Nephron (organoid): ENCODE results near the gene SCG5.

ENCODE experiments used
- H3K27ac Mint-ChIP-seq, 3 experiments: 2 replicates each; pipeline ENCODE4 v1.8.0; 2020; ENCODE audit warnings: mixed read lengths in 3 of 3, mild to moderate bottlenecking in 2 of 3, moderate library complexity in 1 of 3
- H3K27me3 Mint-ChIP-seq: 2 replicates; pipeline ENCODE4 v1.8.0; 2021; ENCODE audit warnings: low read depth, mild to moderate bottlenecking, moderate library complexity, mixed read lengths
- H3K36me3 Mint-ChIP-seq: 2 replicates; pipeline ENCODE4 v1.8.0; 2020; ENCODE audit warnings: low read depth, mixed read lengths
- H3K4me1 Mint-ChIP-seq: 2 replicates; pipeline ENCODE4 v1.8.0; 2020; ENCODE audit warnings: mixed read lengths
- H3K4me3 Mint-ChIP-seq, 3 experiments: 2 replicates each; pipeline ENCODE4 v1.8.0; 2020; ENCODE audit warnings: mild to moderate bottlenecking in 3 of 3, mixed read lengths in 3 of 3, moderate library complexity in 2 of 3
- H3K9me3 Mint-ChIP-seq: 2 replicates; pipeline ENCODE4 v1.8.0; 2020; ENCODE audit warnings: mixed read lengths
- CTCF ChIP-seq, 3 experiments: fragments of 200-600 bp; sonication (generic); IDR thresholded peaks; one replicate each; pipeline ENCODE4 v1.5.0; 2021; ENCODE audit warnings: antibody characterized with exemption in 3 of 3; ENCODE audit not compliant: unreplicated experiment in 3 of 3

The SCG5 gene

GRCh38 chr15:32737304-32737703 is 95.8 kb downstream of the SCG5 start:
- Mint-ChIP-seq H3K4me3 (no peak overlapping the region), H3K27me3 (peaks cover 5% of the 10 kb centered on the region), H3K27ac (no peak overlapping the region), H3K4me1 (no peaks in the 10 kb centered on the region), H3K9me3 (peaks cover 19% of the 10 kb centered on the region), H3K36me3 (peaks cover 16% of the 10 kb centered on the region)
- TF ChIP-seq CTCF (IDR thresholded peaks at IDR 0.05; ENCODE audit: unreplicated experiment in 3 of 3), result no peak

GRCh38 chr15:32738666-32739065 is 97.2 kb downstream of the SCG5 start:
- Mint-ChIP-seq H3K4me3 (no peak overlapping the region), H3K27me3 (peaks cover 4% of the 10 kb centered on the region), H3K4me1 (no peaks in the 10 kb centered on the region), H3K9me3 (peaks cover 29% of the 10 kb centered on the region), H3K27ac (no peak overlapping the region), H3K36me3 (peaks cover 16% of the 10 kb centered on the region)
- no peak for TF ChIP-seq CTCF (IDR thresholded peaks at IDR 0.05; ENCODE audit: unreplicated experiment in 3 of 3)

- peaks cover 4% of the 10 kb centered on the region for H3K27me3 Mint-ChIP-seq
- H3K27ac Mint-ChIP-seq, result no peak overlapping the region
Observed at GRCh38 chr15:32739522-32740063, 98.1 kb downstream of the SCG5 start.

GRCh38 chr15:32743411-32744140 is 102.1 kb downstream of the SCG5 start:
- no peaks in the 10 kb centered on the region for H3K27me3 Mint-ChIP-seq
- no peak overlapping the region for H3K4me3 Mint-ChIP-seq
- peaks cover 42% of the 10 kb centered on the region for H3K9me3 Mint-ChIP-seq
- TF ChIP-seq CTCF (IDR thresholded peaks at IDR 0.05; ENCODE audit: unreplicated experiment in 3 of 3), result no peak
- H3K36me3 Mint-ChIP-seq, result peaks cover 8% of the 10 kb centered on the region
- H3K27ac Mint-ChIP-seq, result no peak overlapping the region
- H3K4me1 Mint-ChIP-seq, result peaks cover 22% of the 10 kb centered on the region

More at GRCh38 chr15:32739522-32740063, 98.1 kb downstream of the SCG5 start:
- peaks cover 16% of the 10 kb centered on the region for H3K36me3 Mint-ChIP-seq
- no peaks in the 10 kb centered on the region for H3K4me1 Mint-ChIP-seq
- no peak for TF ChIP-seq CTCF (IDR thresholded peaks at IDR 0.05; ENCODE audit: unreplicated experiment in 3 of 3)
- H3K9me3 Mint-ChIP-seq, result peaks cover 29% of the 10 kb centered on the region
- H3K4me3 Mint-ChIP-seq, result no peak overlapping the region

GRCh38 chr15:32746116-32746857 is 104.8 kb downstream of the SCG5 start:
- H3K36me3 Mint-ChIP-seq, result no peaks in the 10 kb centered on the region
- no peak for TF ChIP-seq CTCF (IDR thresholded peaks at IDR 0.05; ENCODE audit: unreplicated experiment in 3 of 3)
- H3K4me3 Mint-ChIP-seq, result no peak overlapping the region
- no peaks in the 10 kb centered on the region for H3K27me3 Mint-ChIP-seq
- peaks cover 24% of the 10 kb centered on the region for H3K4me1 Mint-ChIP-seq
- no peak overlapping the region for H3K27ac Mint-ChIP-seq
- H3K9me3 Mint-ChIP-seq, result peaks cover 29% of the 10 kb centered on the region
